GM10847 (cell line): ENCODE results near the gene NRG2.

Experiments
- POLR2A ChIP-seq: IDR thresholded peaks from 2 replicates; pipeline ENCODE4 v1.6.1; 2011; ENCODE audit not compliant: insufficient read length; ENCODE audit errors: extremely low read depth

The NRG2 gene

GRCh38 chr5:139811274-139811607, 231.9 kb downstream of the NRG2 start:
- no peak for TF ChIP-seq POLR2A

- TF ChIP-seq POLR2A = no peak
Measured at GRCh38 chr5:139810341-139811273, 232.5 kb downstream of the NRG2 start.

- no peak for TF ChIP-seq POLR2A
Measured at GRCh38 chr5:139809331-139809810, 233.7 kb downstream of the NRG2 start.

- TF ChIP-seq POLR2A = no peak
Measured at GRCh38 chr5:139808481-139809330, 234.4 kb downstream of the NRG2 start.

GRCh38 chr5:139807647-139808030, 235.5 kb downstream of the NRG2 start:
- TF ChIP-seq POLR2A = no peak

GRCh38 chr5:139806726-139807646, 236.1 kb downstream of the NRG2 start:
- no peak for TF ChIP-seq POLR2A

- TF ChIP-seq POLR2A = no peak
Measured at GRCh38 chr5:139806111-139806510, 237.0 kb downstream of the NRG2 start.

- TF ChIP-seq POLR2A = no peak
Measured at GRCh38 chr5:139805545-139805944, 237.6 kb downstream of the NRG2 start.

GRCh38 chr5:139804800-139805397, 238.2 kb downstream of the NRG2 start:
- TF ChIP-seq POLR2A = no peak

- no peak for TF ChIP-seq POLR2A
Measured at GRCh38 chr5:139803978-139804377, 239.1 kb downstream of the NRG2 start.

GRCh38 chr5:139799359-139799758, 243.7 kb downstream of the NRG2 start:
- TF ChIP-seq POLR2A = no peak

GRCh38 chr5:139798883-139799282, 244.2 kb downstream of the NRG2 start:
- no peak for TF ChIP-seq POLR2A

- TF ChIP-seq POLR2A = no peak
Measured at GRCh38 chr5:139797856-139798510, 245.1 kb downstream of the NRG2 start.

GRCh38 chr5:139797335-139797734, 245.8 kb downstream of the NRG2 start:
- TF ChIP-seq POLR2A = no peak
